ENCODE measurements around the gene ANO10.

Gene ANO10

GRCh38 chr3:43348350-43348749 is 273.5 kb downstream of the ANO10 start:
- DNase-seq (ENCODE audit: low read depth), result no peak

DNA sequence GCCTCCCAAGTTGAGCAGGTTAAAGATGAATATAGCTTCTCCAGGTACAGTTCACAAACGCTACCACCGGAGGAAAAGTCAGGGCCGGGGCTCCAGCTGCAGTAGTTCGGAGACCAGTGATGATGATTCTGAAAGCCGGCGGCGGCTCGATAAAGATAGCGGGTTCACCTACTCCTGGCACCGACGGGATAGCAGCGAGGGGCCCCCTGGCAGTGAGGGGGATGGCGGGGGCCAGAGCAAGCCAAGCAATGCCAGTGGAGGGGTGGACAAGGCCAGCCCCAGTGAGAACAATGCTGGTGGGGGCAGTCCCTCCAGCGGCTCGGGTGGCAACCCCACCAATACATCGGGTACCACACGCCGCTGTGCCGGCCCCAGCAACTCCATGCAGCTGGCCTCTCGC is 274.0 kb downstream of the ANO10 start:
- DNase-seq (ENCODE audit: low read depth), result no peak

DNA sequence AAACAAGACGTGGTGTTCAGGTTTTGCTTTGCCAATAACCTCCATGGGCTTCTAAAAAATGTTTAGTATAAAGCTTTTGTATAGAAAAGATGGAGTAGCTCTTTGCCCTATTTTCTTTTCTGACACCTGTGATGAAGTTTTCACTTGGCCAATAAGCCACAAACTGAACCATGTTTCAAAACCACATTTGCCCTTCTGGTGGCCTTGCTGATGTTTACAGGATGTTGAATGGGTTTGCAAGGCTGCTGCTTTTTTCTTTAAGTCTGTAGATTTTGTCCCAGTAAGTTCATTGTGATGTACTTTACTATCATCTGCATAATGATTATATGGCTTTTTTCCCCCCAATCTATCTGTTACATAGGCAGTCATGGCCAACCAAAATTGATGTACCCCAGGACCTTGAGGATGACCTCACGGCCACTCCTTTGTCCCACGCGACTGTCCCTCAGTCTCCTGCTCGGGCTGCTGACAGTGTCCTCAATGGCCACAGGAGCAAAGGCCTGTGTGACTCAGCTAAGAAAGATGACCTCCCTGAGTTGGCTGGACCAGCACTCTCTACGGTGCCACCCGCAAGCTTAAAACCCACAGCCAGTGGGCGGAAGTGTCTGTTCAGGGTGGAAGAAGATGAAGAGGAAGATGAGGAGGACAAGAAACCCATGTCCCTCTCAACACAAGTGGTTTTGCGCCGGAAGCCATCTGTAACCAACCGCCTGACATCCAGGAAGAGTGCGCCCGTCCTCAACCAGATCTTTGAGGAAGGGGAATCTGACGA is 274.6 kb downstream of the ANO10 start:
- DNase-seq (ENCODE audit: low read depth), result peak; percentile 11

DNA sequence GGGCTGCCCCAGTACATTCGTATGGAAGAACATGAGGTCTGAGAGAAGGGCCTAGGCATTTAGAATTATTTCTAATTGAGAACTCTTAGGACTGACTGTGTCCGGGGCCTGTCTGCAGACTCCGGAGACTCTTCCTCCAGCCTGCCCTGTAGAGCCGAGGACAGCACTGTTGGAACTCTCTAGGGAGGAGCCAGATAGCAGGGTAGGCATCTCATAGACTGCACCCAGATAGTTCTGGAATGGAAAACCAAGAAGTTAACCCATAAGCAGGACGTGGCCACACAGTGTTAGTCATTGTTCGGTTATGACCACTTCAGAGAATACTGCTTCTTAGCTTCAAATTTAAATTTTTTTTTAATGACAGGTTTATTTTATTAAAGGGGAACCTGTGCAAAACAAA is 275.9 kb downstream of the ANO10 start:
- no peak for DNase-seq (ENCODE audit: low read depth)

DNA sequence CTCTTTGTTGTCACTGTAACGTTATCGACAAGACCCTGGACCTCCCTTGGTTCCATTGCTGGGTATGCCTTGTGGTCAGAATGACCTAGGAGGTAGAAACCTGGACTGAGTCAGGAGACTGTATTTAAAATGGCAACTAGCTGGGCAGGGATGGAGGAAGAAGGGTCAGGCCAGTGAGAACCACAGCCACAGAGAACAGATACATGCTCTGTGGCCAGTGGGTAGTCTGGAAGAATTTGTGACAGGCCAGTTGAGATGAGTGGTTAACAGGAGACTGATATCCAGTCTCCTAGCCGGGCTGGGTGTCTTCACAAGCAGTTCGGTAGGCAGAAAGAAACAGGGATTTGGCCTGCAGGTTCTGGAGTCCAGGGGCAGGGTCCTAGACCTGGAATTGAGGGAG is 276.6 kb downstream of the ANO10 start:
- DNase-seq (ENCODE audit: low read depth), result no peak

DNA sequence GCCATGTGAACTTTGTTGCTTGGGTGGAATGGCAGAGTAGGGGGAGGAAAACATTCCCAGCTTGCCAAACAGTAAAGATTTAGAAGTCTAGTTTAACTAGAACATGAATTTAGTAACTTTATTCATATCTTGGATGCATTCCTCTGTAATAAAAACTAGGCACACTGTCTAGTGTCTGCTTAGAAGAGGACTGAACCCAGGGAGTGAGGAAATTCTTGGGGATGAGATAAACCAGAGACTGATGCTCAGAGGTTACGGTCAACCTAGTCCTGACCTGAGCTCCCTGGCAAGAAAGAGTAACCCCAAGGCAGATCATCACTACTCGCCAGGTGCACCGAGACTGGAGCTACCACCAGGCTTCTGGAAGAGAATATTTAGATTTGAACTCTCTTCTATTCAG is 277.3 kb downstream of the ANO10 start:
- DNase-seq (ENCODE audit: low read depth), result no peak

DNA sequence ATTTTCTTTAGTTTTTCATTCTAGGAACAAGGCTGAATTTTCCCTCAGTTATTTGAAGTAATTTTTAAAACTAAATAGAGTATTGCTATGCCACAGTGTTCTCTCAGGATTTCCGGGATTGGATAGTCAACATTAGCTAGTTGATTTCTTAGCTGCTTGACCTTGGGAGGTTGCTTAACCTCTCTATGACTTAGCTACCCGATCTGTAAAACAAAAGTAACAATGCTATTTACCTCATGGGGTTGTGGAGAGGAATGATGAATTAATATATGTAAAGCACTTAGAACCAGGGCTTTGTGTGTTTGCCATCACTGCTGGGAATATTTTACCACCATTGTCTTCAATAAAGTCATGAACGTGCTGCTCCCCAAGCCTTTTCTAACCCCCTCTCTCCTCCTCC is 278.0 kb downstream of the ANO10 start:
- DNase-seq (ENCODE audit: low read depth), result no peak

- no peak for DNase-seq (ENCODE audit: low read depth)
Observed at GRCh38 chr3:43343185-43343584, 278.6 kb downstream of the ANO10 start.

- no peak for DNase-seq (ENCODE audit: low read depth)
Observed at GRCh38 chr3:43341788-43342187, 280.0 kb downstream of the ANO10 start.

- no peak for DNase-seq (ENCODE audit: low read depth)
Observed at GRCh38 chr3:43340403-43340802, 281.4 kb downstream of the ANO10 start.

- DNase-seq (ENCODE audit: low read depth), result no peak
Observed at GRCh38 chr3:43338295-43338694, 283.5 kb downstream of the ANO10 start.

- DNase-seq (ENCODE audit: low read depth), result no peak
Observed at GRCh38 chr3:43335799-43336198, 286.0 kb downstream of the ANO10 start.

- no peak for DNase-seq (ENCODE audit: low read depth)
Observed at GRCh38 chr3:43334976-43335375, 286.8 kb downstream of the ANO10 start.

GRCh38 chr3:43331381-43331780 is 290.4 kb downstream of the ANO10 start:
- DNase-seq (ENCODE audit: low read depth), result no peak

GRCh38 chr3:43330981-43331380 is 290.8 kb downstream of the ANO10 start:
- DNase-seq (ENCODE audit: low read depth), result no peak

DNA sequence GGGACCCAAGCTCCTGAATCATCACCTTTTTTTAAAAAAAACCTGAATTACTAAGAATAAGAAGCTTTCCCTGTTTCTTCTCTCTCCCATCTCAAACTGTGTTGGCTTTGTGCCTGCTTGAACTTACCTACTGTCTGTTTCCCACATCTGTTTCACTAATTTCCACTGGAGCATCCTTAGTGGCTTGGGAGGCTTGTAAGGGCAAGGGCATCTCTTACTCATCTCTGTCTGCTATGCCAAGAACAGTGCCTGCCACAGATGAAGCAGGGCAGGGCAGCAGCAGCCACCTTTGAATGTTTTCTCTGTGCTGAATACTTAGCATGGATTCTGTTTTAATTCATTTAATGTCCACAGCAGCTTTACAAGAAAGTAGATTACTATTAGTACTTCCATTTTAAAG is 293.2 kb downstream of the ANO10 start:
- DNase-seq (ENCODE audit: low read depth), result no peak

GRCh38 chr3:43327582-43327979 is 294.2 kb downstream of the ANO10 start:
- no peak for DNase-seq (ENCODE audit: low read depth)

- DNase-seq (ENCODE audit: low read depth), result no peak
Observed at GRCh38 chr3:43326891-43327581, 294.8 kb downstream of the ANO10 start.

DNA sequence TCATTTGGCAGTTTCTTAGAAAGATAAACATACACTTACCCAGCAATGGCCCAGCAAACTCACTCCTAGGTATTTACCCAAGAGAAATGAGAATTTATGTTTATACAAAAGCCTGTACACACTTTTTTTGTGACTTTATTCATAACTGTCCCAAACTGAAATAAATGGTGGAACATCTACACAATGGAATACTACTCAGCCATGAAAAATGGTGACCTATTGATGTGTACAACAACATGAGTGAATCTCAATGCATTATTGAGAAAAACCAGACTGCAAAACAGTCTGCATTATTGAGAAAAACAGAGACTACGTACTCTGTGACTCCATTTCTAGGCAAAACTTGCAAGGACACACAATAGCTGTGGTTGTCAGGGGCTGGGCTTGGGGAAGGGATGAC is 298.3 kb downstream of the ANO10 start:
- DNase-seq (ENCODE audit: low read depth), result no peak

- no peak for DNase-seq (ENCODE audit: low read depth)
Observed at GRCh38 chr3:43320288-43320687, 301.5 kb downstream of the ANO10 start.

- DNase-seq (ENCODE audit: low read depth), result no peak
Observed at GRCh38 chr3:43319794-43320193, 302.0 kb downstream of the ANO10 start.

DNA sequence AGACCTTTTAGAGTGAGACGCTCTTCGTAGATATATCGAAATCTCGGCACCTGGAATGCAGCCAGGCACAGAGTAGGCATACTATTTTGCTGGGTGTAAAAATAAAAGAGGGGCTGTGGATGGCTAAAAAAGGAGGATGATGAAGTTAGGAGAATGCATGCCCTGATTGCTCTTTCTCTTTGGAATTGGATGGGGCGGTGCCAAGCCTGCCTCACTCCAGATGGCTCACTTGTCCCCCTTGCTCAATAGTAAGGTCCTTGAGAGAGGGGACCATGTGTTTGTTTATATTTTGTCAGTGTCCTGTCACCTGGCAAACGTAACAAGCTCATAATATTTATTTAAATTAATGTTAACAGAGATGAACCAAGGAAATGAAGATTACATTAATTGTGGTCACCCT is 302.4 kb downstream of the ANO10 start:
- no peak for DNase-seq (ENCODE audit: low read depth)

DNA sequence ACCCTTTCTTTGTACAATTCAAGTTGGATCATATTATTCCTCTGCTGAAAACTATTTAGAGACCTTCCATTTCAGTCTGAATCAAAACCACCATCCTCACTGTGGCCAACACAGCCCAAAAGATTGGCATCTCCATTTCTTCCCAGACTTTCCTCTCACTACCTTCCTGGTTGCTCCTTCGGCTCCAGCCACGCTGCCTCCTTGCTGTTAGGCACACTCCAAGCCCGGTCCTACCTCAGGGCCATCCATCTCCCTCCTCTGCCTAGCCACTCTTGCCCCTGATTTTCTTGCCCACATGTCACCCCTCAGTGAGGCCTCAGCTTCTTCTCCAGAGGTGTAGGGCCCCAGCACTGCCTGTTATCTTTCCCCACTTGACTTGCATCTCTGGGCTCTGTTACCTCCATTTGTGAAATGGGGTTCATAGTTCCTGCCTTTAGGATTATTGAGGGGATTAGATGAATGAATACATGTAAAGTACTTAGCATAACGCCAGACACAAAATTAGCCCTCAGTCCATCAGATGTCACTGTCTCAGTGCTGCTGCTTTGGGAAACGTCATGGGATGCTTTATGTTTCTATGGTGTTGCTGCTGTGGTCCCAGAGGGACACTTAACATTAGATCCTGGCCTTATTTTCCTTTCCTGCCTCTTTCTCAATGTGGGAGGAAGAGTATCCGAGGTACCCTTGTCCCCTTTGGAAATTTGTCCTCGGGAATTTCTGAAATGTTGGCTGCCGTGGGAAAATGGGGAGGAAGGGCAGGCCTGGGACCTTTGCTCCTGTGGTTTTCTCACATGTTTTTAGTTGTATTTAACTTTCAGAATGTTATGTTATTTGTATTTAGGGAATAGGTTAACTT is 304.1 kb downstream of the ANO10 start:
- no peak for DNase-seq (ENCODE audit: low read depth)
